CD4-positive, alpha-beta T cell treated with Interleukin-1 beta for 1 hour (primary cell): Measurements from ENCODE around the gene TAOK2.

Experiments
- DNase-seq, 2 donors: peaks; one replicate each; pipeline ENCODE4 v3.0.0-alpha.2; 2020 to 2022

The TAOK2 gene

DNA sequence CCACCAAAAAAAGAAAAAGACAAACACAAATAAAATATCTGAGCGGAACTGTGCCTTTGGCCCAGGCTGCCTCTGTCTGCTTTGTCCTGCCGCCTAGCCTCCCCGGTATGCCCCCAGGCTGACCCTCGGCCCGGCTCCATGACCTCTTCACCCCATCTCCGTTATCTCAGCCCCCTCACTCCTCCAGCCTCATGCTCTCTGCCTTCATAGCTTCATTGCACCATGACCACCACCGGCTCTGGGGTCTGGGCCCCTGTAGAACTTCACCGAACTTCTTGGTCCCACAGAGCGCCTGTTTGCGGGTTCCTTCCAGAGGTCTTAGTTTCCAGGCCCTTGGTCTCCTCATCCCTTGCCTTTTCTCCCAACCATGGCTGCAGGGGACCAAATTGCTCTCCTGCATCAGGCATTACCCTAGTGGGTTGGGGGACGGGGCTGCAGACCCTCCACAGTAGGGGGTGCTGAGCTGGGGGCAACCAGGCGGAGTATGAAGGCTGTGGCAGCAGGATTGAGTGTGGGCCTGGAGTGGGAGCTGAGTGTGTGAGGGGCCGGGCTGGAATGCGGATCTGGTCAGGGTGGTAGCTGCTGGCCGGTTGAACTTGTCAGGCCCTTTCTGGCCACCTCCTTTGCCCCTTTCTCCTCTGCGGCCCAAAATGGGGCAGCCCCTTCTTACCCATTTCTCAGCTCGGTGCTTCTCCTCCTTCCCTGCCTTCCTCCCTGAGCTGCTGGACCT is 14.8 kb downstream of the TAOK2 start:
- DNase-seq: no peak

DNA sequence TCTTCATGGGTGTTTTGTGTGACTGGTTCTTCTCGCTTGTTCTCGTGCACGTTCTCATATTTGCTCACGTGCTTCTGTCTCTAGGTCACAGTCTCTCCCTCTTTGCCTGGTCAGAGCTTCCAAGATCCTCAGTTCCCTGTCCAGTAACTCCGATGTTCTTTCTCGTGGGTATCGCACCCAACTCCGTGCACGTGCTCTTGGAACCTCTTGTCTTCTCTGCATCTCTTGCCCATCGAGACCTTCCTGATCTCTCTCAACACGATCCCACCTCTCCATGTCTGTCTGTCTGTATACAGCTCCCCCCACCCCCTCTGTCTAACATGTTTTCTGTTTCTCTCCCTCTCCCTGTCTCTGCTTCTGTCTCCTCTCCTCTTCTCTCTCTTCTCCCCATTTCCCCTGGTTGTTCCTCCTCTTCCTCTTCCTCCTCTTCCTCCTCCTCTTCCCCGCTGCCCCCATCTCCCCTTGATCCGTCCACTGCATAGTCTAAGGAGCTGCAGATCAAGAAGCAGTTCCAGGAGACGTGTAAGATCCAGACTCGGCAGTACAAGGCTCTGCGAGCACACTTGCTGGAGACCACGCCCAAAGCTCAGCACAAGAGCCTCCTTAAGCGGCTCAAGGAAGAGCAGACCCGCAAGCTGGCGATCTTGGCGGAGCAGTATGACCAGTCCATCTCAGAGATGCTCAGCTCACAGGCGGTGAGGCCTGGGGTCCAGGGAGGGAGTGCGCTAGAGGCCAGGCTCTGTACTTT is 15.6 kb downstream of the TAOK2 start:
- no peak for DNase-seq

DNA sequence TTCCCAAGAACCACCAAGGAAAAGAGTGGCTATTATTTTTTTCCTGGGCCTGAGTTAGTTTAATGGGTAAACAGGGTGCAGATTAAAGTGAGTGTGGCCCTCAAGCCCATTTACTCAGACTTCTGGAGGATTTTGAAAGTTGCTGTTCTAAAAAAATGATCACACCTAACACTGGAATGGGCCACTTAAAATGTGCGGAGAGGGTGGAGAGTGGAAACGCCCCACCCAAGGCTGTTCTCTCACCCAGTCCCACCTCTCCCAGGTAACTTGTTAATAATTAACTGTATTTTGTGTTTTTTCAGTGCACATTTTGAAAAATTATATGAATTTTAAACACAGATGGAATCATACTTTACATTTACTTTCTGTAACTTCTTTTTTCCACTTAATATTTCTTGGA is 16.4 kb downstream of the TAOK2 start:
- DNase-seq: no peak

DNA sequence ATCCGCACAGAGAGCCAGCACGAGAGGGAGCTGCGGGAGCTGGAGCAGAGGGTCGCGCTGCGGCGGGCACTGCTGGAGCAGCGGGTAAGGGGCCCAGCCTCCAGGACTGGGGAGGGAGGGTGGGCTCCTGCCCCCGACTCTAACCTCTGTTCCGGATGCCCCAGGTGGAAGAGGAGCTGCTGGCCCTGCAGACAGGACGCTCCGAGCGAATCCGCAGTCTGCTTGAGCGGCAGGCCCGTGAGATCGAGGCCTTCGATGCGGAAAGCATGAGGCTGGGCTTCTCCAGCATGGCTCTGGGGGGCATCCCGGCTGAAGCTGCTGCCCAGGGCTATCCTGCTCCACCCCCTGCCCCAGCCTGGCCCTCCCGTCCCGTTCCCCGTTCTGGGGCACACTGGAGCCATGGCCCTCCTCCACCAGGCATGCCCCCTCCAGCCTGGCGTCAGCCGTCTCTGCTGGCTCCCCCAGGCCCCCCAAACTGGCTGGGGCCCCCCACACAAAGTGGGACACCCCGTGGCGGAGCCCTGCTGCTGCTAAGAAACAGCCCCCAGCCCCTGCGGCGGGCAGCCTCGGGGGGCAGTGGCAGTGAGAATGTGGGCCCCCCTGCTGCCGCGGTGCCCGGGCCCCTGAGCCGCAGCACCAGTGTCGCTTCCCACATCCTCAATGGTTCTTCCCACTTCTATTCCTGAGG is 17.4 kb downstream of the TAOK2 start:
- DNase-seq: no peak

DNA sequence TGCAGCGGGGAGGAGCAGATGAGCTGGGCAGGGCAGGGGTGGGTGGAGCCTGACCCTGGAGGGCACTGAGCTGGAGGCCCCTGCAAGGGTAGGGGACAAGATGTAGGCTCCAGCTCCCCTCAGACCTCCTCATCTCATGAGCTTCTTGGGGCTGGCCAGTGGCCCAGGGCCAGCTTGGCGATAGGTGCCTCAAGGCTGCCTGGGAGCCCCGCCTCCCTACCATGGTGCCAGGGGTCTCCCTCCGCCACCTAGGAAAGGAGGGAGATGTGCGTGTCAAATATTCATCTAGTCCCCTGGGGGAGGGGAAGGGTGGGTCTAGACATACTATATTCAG is 17.9 kb downstream of the TAOK2 start:
- no peak for DNase-seq

DNA sequence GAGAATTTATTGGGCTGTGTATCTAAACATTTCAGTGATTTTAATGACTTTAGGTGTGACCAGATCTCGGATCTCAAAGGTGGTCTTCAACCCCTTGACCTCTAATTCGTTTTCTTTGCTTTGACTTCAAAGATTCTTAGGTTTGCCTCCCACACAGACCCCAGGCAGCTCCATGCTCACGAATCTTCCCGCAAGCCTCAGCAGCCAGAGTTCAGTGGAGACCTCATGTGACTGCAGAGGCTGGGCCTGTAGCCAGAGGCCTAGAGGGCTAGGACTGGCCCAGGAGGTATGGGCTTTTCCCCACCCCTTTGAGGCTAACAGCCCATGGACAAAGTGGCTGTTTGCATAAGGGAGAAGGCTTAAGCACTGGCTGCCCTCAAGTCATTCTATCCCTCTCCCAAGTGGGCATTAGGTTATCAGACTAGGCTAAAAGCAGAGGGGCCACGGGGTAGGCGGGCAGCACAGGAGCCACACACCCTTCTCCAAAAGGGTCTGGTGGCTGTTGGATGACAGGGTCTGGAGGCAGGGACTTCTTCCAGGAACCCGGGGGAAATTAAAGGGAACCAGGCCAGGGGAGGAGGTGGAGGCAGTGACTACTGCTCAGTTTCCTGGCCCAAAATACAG is 18.8 kb downstream of the TAOK2 start:
- DNase-seq: no peak

DNA sequence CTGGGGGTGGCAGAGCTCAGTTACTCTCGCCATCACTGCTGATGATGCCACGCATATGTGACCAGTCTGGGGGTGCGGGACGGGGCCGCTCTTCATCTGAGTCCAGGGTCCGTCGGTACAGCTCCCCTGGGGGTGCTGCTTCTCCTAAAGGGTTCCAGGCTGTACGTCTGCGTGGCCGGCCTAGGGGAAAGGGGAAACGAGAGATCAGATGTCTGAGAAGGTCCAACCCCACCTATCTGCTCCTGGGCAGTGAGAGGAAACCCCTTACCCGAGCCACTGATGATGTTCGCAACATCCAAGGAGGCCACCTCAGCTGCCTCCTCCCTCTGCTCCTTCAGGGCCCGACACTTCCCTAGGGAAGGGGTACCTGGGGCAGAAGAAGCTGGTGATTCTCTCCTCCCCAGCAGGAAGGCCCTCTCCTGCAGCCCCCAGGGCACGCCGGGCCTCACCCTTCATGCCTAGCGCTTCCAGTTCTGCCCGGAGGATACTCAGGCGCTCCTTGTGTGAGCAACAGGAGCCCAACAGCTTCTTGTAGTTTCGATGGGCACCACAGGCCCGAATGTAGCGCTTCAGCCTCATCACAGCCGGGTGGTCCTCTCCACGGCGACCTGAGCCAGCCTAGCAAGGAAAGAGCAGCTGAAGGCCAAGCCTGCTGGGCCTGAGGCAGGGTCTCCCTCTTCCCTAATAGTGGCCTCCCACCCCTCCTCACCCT is 19.7 kb downstream of the TAOK2 start:
- DNase-seq: no peak

DNA sequence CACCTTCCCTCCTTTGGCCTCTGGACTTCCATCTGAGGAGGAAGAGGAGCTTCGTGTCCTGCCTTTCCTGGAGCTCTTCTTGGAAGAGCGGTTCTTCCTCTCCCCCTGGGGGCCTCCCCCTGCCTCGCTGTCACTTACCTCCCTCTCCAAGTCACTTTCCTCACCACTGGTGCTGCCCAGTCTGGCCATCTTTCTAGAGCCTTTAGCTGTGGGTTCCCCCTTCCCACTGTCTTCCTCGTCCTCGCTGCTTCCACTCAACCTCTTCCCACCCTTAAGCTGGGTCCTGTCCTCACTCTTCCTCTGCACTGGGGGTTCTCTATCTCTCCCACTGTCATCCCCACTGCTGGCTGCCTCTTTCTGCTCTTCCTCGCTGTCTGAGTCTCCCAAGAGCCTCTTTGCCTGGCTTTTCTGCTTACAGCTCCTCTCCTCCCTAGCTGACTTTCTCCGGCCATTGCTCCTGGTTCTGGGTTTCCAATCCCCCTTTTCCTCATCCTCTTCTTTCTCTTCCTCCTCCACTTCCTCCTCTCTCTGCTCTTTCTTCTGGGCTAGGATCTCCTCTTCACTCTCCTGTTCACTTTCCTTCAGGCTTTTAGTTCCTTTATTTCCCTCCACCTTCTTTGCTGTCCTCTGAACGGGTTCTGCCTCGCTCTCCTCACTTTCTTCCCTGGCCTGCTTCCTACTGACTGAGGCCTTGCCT is 20.4 kb downstream of the TAOK2 start:
- DNase-seq: no peak

DNA sequence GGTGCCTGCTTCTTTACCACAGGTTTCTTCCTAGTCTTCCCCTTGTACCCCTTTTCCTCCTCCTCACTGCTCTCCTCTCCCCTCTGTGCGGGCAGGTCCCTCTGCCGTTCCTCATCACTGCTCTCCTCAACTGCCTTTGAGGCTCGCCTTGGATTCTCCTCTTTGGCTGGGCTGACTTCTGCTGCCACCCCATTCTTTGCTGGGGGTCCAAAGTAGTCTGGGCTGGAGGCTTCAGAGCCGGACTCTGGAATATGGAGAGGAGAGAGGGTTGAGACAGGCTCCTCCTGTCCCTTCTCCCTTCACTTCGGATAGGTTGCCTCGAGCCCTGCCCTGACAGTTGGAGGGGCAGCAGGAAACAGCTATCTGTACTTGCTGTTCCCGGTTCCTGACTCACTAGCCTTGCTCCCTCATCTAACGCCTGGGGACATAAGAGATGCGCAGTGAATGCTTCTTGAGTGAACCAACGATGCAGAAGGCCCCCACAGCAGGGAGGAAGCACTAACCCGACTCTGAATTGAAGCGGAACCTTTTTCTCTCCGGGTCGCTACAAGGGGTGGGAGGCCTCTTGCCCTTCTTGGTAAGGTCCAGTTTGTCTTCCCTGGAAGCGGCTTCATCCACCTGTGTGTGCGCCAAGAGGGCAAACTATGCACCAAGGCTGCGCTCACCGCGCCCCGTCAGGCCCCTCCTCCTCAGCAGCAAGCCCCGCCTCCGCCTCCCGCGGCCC is 21.1 kb downstream of the TAOK2 start:
- peak in 1 of 2 donors; percentile 77 for DNase-seq

DNA sequence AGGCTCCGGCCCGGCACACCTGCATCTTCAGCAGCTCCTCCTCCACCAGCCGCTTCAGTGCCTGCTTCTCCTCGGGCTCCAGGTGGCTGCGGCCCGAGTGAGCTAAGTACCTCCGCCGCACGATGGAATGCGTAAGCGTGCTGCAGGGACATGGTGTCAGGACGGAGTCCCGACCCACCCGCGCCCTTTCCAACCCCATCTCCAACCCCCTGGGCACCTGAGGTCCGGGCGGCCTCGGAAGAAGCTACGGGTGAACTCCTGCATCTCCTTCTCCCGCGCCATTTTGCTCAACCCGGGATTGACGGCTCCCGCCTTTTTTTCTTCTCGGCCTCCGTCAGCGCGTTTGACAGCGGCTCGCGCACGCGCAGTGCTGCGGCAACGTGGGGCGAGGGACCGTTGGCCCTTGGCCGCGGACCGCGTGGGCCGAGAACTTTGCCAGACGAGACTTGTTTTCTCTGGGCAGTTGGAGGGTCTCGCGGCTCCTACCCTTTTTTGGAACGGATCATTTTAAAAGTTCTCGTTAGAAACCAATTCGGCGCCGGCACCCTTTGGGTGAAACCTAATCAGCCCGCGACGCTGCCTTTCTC is 21.7 kb downstream of the TAOK2 start, which contains the start of gene HIRIP3:
Gene HIRIP3, minus strand, starts transcription at position 294 of the 587 bp plus-strand sequence. Its CDS starts 12 bp downstream, at position 282.
- peak; percentile 87 to 88 for DNase-seq

DNA sequence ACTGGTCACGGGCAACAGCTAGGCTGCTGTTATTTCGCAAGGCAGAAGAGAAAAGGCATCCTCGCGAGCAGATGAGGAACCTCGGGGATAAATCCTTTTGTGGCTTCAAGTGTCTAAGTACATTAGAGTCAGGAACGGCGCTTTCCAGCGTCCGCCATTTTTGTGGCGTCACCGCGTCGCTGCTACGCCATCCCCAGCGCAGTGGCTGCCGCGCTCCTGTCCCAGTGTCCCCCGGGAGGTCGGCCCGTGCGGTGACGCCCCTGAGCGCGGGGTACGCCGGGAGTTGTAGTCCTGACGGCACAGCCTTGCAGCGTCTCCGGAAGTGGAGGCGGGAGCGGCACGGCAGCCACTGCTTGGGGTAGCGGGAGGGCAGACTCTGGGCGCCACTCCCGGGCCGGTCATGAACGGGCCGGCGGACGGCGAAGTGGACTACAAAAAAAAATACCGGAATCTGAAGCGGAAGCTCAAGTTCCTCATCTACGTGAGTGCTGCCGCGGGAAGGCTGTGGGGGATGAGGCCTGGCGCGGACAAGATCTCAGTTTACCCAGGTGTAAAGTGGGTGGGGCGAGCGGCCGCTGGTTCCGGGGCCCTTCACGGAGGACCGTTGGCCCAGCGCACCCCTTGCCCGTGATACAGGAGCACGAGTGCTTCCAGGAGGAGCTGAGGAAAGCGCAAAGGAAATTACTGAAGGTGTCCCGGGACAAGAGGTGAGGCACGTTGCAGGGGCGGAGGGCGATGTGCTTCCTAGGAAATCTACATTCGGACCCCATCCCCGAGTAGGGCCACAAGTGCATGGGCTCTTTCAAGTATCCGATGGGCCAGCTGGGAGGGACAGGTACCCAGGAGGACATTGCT is 22.5 kb downstream of the TAOK2 start, which contains the start of gene INO80E:
Gene INO80E, plus strand, starts transcription at position 331 of the 855 bp plus-strand sequence. Its CDS starts 70 bp downstream, at position 401.
- DNase-seq: peak; percentile 98

DNA sequence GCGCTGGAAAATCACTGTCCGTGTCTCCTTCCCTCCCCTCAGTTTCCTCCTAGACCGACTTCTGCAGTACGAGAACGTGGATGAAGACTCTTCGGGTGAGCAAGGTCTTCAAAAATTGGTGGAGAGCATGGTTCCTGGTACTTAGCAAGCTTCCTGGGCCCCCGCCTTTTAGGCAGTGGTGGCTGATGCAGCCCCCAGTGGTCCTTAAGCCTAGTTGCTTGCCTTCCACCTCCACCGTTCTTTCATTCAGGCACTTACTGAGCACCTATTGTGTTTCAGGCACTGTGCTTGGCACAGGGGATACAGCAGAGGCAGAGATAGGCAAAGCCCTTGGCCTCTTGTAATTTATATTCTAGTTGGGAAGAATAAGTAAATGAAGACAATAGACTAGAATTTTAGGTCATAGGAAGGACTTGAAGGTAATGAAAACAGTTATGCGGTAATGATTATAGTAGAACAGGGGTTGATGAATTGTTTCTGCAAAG is 23.1 kb downstream of the TAOK2 start:
- DNase-seq: no peak

DNA sequence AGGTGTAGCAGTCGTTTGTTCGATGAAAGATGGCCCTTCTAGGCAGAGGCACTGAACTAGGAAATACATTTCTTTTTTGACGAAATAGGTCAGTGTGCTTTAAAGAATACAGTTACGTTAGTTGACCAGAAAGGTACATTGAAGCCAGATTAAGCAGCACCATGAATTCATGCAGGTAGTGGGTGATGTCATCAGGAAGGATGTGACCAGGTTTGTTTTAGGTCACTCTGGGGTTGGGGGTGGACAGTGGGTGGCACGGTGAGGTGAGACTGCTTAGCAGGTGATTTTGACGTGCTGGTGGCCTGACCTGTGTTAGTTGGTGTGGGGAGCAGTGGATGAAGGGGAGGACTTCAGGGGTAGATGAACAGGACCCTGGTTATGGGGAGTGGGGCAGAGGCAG is 25.9 kb downstream of the TAOK2 start:
- DNase-seq: no peak

DNA sequence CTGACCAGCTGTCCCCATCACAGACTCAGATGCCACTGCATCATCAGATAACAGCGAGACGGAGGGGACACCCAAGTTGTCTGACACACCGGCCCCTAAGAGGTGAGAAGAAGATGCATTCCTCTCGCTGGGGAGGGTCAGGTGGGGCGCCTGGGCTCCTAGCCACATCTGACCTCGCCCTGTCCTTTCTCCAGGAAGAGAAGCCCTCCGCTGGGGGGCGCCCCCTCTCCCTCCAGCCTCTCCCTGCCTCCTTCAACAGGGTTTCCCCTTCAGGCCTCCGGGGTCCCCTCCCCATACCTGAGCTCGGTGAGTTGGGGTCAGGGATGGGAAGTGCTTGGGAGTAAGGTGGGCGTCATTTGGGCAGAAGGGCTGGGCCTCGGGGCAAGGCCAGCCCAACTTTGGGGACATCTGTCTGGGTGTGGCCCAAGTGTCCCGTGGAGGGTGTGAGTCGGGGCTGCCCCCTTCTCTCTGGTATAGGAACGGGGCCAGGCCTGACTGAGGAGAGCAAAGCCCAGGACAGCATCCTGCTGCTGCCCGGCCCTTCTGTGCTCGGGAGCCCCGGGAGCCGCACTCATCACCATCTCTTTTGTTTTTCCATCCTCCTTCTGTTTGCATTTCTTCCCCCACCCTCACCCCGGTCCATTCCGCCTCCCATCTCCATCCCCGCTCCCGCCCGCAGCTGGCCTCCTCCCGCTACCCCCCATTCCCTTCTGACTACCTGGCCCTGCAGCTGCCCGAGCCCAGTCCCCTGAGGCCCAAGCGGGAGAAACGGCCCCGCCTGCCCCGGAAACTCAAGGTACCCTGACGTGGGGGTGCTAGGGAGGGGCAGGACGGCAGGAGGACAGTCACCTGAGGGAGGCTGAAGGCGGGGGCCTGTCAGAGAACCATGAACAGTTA is 27.3 kb downstream of the TAOK2 start:
- no peak for DNase-seq

DNA sequence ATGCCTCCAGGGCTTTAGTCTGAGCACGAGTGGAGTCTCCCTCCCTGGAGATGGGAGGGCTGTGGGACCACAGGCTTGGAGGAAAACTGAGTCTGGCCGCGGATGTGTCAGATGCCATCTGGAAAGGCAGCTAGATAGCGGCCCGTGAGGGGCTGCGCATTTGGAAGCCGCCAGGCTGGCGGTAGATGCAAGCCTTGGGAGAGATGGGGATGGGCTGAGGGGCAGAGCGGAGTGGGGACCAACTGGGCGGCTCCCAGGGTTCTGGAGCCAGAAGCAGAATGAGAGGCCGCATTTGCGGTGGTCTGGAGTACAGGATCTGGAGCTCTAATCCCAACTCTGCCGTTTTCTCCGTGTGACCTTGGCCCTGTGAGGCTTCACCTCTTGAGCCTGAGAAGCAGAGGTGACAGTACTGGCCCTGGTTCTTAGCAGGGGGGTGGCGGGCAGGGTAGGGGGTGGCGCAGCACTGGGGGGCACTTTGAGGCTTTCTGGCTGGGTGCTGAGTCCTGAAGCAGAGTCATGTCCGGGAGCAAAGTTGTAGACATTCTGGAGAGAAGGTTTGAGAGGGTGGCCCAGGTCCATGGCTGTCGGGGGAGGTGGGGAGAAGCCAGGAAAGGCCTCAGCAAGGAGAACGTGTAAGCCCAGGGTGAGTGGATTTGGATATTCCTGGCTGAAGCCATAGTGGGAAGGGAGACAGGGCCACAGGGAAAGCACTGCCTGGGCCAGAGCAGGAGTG is 29.1 kb downstream of the TAOK2 start:
- no peak for DNase-seq

DNA sequence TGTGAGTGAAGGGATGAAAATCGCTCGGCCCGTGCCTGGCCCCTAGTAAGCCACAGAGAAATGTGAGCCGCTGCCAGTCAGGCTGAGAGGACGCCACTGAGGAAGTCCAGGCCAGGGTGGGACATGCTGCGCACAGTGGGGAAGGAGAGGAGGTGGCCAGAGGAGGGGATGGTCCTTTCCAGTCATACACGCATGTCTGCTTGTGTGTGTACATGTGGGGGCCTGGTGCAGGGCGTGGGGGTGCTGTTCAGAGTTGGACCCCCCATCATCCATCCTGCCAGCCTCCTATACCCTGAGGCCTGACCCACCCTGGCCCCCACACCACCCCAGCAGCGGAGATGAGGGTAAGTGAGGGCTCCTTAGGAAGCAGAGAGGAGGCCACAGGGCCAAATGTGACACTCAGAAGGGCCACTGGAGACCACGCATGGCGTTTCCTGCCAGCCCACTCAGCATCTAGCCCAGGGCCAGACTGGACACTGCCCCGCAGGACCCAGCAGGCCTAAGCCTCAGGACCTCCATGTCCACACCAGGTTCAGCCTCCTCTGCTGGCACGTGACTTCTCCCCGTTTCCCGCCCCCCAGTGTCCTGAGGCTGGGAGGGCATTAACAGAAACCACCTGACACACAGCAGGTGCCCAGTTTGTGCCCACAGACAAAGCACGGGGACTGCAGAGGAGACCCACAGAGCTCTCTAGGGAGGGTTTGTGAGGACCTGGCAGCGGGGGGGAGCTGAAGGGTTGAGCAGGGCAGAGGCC is 30.2 kb downstream of the TAOK2 start:
- DNase-seq: no peak

DNA sequence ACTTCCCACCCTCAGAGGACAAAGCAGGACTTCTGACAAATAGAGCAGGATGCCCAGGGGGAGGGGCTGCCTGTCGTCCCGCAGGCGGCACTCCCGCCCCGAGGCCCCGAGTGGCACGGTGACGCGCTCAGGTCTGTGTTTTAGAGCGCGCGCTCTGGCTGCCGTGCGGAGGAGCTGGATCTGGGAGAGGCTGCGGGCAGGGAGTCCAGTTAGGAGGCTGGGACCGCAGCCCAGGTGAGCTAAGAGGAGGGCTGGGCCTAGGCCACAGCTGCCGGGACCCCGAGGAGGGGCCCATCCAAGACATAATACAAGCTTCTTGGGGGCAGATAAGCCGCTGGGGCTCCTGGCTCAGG is 30.7 kb downstream of the TAOK2 start:
- no peak for DNase-seq
